ENCODE measurements around the gene BHLHA9. TPM values are rescaled to one million over a fixed set of nuclear protein-coding genes. Genes with fewer than 3 reads are reported as not detected.
"Not testable (repeated sequence)": the region's sequence is repeated elsewhere in the genome, so short reads cannot be mapped to it uniquely, and the experiment has no call there.

BHLHA9 gene
- total RNA-seq, 1 donor from 2014 or later: not detected

GRCh38 chr17:1301546-1301945, 31.3 kb downstream of the BHLHA9 start:
- ATAC-seq: no peak

- no peak for ATAC-seq
Measured at GRCh38 chr17:1302761-1303160, 32.5 kb downstream of the BHLHA9 start.

DNA sequence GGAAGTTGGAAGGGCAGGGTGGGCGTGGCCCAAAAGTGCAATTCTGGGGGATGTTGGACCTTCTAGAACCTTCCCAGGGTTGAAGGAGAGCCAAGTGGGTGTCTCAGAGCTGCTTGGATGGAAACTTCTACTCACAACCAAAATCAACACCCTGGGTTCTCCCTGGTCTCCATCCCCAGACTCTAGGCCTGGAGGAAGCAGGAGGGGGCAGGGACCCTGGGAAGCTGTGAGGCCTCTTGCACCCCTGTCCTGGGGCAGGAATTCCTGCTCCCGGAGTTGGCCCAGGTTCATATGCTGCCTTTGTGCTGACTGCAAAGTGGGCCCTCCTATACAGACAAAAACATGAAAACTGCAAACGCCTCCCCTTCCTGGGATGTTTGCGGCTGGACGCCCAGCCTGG, 34.3 kb downstream of the BHLHA9 start:
- no peak for ATAC-seq

GRCh38 chr17:1304962-1305563, 34.8 kb downstream of the BHLHA9 start:
- no peak for ATAC-seq

GRCh38 chr17:1307829-1308228, 37.6 kb downstream of the BHLHA9 start:
- ATAC-seq: not testable (repeated sequence)

GRCh38 chr17:1312261-1312870, 42.1 kb downstream of the BHLHA9 start:
- no peak for ATAC-seq

DNA sequence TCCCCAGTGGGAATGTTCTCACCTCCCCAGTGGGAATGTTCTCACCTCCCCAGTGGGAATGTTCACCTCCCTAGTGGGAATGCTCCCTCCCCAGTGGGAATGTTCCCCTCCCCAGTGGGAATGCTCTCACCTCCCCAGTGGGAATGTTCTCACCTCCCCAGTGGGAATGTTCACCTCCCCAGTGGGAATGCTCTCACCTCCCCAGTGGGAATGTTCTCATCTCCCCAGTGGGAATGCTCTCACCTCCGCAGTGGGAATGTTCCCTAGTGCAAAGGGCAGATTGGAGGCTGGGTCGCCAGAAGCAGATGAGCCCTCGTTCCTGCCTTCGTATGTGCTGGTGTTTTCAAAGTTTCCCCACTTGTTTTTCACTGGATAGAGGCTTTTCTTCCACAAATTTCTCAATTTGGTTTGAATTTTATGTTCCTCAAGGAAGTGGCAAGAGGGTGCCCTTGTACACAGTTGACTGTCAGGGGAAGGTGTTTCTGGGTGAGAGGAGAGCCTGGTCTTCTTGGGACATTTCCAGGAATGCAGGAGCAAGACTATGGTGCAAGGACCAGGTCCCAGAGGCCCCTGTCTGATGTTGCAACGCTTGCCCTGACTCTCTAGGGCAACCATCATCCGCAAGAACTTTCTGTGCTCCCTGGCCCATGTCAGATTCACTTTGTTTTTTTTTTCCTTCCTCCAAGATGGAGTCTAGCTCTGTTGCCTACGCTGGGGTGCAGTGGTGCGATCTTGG, 43.2 kb downstream of the BHLHA9 start:
- no peak for ATAC-seq

GRCh38 chr17:1315409-1315808, 45.2 kb downstream of the BHLHA9 start:
- no peak for ATAC-seq

DNA sequence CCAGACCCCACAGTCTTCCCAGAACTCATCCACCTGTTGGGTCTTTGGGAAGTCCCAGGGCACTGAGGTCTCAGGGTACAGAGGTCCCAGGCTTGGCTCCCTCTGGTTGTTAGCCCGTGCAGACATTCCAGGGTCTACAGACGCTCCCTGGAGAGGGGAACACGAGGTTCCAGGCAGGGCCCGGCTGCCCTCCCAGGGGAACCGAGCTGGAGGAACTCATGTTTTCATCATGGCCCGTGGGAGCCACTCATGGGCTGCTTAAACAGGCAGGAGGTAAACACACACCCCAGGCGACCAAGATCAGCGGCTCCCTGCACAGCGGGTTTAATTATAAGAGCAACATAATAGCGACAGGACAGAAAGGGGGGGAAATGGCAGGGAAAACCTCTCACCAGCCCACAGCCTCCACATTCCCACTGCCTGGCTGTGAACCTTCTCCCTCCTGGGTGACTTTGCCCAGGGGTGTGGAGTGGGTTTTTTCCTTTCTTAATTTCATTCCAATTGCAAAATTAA, 45.7 kb downstream of the BHLHA9 start:
- ATAC-seq: no peak

Other genes starting within 250 kb of the BHLHA9 start
- gene ABR, start 90.5 kb upstream of the BHLHA9 start, total RNA-seq: 94.5 TPM
- gene TRARG1, start 9.2 kb downstream of the BHLHA9 start, total RNA-seq: not detected
- 483 TPM for gene YWHAE, start 129.8 kb downstream of the BHLHA9 start, total RNA-seq
- gene CRK, start 185.8 kb downstream of the BHLHA9 start, total RNA-seq: 42.2 TPM
- gene MYO1C, start 222.2 kb downstream of the BHLHA9 start, total RNA-seq: 94.2 TPM
- gene INPP5K, start 246.2 kb downstream of the BHLHA9 start, total RNA-seq: 21.4 TPM

Measured in esophagus mucosa (tissue), 1 donor.